NCI-H82 treated with DMSO at 0.1 percent for 48 hours (cell line): ENCODE results near the gene SSBP3.

Experiments
- DNase-seq: peaks from one replicate; lab custom pipeline; 2025; ENCODE audit not compliant: unreplicated experiment; lab: John Stamatoyannopoulos, UW

The SSBP3 gene

DNA sequence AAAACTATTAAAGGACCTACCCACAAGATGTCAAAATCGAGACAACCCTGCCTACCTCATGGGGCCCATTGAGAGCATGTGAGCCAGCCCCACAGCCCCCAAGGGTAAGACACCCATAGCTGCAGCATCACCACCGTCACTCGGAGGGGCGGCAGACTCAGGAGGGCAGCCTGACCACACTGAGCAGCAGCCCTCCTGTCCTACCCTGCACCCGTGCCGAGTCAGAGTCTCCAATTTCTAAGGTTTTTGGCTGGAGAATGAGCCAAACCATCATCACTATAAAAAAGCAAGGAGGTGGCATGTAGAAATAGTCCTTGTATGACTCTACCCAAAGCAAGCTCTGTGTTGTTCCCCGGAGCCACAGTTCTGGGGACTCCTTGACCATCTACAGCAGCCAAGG is 94.7 kb downstream of the SSBP3 start:
- DNase-seq = no peak

DNA sequence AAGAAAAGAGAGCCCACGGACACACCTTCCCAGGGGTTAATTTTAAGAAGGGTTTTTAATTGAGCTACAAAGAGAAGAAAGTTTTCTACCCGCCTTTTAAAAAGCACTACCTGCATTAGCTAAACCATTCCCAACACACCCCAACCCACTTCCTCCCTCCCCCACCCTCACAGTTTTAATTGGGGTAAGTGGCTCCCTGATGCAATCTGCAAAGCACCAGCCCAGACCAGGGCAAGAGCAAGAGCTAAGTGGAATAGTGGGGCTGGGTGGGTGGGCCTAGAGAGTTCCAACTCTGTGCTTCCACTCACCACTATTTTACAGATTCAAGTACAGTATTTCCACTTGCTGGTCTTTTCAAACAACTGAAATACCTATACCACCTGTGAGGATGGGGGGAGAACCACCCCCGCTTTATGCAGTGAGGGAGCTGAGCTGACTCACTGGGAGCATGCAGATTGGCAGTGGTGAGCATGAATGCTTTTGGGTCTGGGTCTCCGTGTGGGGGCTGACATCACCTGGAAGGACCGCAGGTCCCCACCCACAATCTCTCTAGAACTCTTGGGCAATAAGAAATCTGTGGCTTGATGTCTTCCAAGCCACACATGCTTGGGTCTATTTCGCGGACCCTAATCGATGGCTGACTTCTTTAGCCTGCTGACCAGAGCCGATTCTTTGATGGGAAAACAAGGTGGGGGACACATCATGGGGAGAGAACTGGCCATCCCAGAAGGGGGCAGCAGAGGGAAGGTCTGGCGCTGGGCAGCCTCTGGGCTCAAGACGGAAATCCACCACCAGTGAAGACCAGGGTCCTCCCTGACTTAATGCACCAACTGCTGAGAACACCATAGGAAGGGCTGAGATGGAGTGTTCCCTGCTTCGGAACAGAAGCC is 95.5 kb downstream of the SSBP3 start:
- DNase-seq = peak; percentile 61

- no peak for DNase-seq
Measured at GRCh38 chr1:54309631-54310366, 96.4 kb downstream of the SSBP3 start.

DNA sequence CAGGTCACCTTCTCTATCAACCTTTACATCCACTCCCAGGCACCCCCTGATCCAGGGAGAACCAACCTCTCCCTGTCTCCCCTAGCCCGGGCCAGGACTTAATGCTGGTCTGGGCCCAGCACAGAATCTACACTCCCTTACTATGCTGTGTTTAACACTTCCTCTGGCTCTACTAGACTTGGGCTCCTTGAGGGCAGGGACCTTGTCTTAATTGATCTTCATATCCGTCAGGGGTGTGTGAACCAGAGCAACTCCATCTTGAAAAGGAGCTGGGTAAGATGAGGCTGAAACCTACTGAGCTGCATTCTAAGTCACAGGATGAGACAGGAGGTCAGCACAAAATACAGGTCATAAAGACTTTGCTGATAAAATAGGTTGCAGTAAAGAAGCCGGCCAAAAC is 98.9 kb downstream of the SSBP3 start:
- DNase-seq = no peak

GRCh38 chr1:54305906-54306514 is 100.2 kb downstream of the SSBP3 start:
- DNase-seq = no peak

- no peak for DNase-seq
Measured at GRCh38 chr1:54304518-54304917, 101.7 kb downstream of the SSBP3 start.

GRCh38 chr1:54302951-54303843 is 103.0 kb downstream of the SSBP3 start:
- peak; percentile 62 for DNase-seq

DNA sequence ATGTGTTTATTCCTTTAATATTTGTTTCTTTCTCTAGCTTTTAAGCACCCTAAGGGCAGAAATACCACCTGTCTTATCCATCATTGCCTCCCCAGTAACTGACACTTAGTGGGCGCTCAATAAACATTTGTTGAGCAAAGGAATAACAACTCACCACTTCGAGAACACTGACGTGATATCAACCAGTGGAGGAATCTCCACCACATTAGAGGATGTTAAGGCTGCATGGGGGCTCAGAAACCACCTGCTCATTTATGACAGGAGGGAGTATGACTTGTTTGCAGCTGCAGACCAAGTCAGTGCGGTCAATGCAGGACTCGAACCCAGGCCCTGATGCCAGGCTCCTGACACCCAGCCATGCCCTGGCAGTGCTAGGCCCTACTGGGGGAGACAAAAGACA is 103.6 kb downstream of the SSBP3 start:
- DNase-seq = no peak

- DNase-seq = peak; percentile 93
Measured at GRCh38 chr1:54301497-54301896, 104.7 kb downstream of the SSBP3 start.

GRCh38 chr1:54300401-54300800 is 105.8 kb downstream of the SSBP3 start:
- peak; percentile 87 for DNase-seq

DNA sequence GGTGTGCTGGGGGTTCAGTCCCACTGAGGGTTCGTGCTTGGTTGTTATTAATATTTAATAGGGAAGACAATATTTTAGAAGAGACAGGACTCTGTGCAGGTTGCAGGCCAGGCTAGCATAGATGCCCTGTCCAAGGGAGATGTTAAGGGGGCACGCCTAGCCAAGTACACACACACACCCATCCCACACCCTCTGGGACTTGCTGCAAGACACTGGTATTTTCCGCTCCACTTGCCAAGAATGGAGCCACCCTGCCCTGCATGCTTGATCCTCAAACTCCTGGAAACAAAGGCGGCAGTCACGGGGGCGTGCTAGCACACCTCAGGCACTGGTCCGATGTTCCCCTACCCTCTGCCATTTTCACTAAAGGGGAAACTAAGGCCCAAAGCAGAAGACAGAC is 107.2 kb downstream of the SSBP3 start:
- DNase-seq = no peak

GRCh38 chr1:54298284-54299033 is 107.7 kb downstream of the SSBP3 start:
- DNase-seq = peak; percentile 97

DNA sequence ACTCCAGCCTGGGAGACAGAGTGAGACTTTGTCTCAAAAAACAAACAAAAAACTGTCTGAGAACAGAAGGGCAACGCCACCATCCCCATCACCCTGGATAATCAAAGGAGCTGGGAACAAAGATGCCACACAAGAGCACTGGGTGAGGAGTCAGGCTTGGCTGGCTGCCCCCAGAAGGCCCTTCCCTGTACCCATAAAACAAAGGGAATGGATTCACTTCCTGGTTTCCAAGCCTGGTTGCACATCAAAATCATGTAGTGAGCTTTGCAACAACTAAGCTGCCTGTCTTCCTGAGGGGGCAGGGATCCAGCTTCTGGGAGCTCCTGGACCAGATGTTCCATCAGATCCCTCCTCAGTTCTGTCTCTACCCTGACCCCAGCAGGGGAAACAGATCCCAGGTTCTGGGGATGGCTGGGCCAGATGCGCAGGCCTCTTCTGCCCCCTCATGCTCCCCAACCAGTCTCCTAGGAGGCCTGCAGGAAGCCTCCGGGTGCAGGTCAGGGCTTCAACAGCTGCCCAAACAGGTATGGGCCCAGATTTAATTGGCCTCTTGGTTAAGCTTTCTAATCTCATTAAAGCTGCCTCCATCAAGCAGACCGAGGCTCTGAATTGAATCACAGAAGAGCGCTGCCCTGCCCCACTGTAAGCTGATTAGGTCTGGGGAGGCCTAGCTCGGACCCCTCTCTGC is 108.5 kb downstream of the SSBP3 start:
- peak; percentile 99 for DNase-seq

DNA sequence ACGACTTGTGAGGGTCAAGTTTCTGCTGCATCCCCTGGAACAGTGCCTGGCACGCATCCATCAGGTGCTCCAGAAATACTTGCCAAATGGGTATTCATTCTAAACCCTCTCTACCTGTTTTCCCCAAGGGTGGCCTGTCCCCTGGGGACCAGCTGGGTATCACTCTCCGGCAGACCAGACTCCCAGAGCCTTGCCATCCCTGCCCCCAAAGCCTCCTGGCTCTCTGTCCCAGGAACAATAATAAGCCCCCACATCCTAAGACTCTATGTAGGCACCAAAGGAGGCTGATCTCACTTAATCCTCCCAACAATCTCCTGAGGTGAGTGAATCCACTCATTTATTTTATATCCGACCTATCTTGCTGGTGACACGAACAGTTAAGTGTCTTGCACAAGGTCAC is 109.5 kb downstream of the SSBP3 start:
- peak; percentile 87 for DNase-seq

GRCh38 chr1:54294887-54295286 is 111.3 kb downstream of the SSBP3 start:
- no peak for DNase-seq

- no peak for DNase-seq
Measured at GRCh38 chr1:54292002-54292911, 113.9 kb downstream of the SSBP3 start.

DNA sequence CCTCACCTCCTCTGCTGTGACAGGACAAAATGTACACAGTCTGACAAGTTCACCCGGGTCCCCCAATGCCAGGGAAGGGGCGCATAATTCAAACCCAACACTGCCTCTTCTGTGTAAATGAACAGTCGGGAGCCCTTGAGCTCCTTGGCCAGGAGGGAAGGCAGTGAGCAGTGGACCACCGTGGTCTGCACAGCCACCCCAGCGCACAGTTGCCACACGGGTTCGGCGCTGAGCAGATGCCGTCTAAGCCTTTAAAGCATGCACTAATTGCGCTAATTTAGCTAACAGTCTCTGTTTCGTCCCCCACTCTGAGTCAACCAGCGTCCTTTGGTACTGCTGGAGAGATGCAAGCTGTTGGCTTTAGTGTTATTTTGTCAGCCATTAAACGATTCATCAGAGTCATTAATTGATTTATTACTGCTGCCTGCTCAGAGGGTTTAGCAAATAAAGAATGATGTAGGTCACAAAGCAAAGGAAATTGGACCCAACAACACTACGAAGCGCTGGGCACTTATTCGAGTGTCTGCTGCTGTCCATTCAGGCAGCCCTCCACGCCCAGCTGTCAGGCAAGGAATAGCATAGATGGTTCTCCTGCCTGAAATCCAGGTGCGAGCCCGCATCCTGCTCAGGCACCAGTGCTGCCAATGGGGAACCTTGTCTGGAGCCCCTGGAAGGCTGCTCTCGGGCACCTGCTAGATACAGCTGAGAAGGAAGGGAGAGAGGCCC is 114.8 kb downstream of the SSBP3 start:
- DNase-seq = peak; percentile 79
